ENCODE measurements around the gene BCAP29. TPM values are rescaled to one million over a fixed set of nuclear protein-coding genes. Genes with fewer than 3 reads are reported as not detected.

Gene BCAP29
- total and polyA plus RNA-seq, 9 of the 15 experiments (the other 6 are each of a cell fraction or from before 2014, with no cell fraction given): 63.4 to 137 (median 79.7) TPM

DNA sequence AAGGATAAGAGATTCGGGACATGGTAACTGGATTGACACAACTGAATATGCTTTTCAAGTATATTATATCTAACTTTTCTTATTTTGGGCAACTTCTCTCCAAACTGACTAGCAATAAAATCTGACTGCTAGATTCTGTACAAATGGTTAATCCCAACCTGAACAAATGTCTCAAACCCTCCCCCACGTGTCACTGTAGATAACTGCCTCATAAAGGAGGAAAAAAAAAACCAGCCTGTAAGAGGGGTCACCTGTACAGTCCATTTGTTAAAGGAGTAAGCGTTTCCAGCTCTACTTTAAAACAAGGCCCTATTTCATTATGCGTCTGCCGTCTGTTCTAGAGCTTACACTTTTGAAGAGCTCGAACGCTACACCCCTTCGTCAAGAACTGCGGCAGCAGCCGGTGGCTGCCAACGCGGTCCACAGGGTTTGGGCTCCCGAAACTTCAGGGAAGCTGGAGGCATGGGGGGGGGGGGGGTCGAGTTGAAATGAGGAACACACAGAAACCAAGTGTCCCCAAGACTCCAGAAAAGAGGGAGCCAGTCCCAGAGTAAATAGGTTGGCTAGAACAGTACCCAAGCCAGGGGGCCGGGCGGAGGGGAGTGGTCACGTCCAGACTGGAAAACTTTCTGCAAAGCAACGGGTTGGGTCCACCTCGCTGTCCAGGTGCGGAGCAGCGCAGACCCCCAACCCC lies 16.8 kb upstream of the BCAP29 start (continued):
- TF ChIP-seq, protein P1, sequence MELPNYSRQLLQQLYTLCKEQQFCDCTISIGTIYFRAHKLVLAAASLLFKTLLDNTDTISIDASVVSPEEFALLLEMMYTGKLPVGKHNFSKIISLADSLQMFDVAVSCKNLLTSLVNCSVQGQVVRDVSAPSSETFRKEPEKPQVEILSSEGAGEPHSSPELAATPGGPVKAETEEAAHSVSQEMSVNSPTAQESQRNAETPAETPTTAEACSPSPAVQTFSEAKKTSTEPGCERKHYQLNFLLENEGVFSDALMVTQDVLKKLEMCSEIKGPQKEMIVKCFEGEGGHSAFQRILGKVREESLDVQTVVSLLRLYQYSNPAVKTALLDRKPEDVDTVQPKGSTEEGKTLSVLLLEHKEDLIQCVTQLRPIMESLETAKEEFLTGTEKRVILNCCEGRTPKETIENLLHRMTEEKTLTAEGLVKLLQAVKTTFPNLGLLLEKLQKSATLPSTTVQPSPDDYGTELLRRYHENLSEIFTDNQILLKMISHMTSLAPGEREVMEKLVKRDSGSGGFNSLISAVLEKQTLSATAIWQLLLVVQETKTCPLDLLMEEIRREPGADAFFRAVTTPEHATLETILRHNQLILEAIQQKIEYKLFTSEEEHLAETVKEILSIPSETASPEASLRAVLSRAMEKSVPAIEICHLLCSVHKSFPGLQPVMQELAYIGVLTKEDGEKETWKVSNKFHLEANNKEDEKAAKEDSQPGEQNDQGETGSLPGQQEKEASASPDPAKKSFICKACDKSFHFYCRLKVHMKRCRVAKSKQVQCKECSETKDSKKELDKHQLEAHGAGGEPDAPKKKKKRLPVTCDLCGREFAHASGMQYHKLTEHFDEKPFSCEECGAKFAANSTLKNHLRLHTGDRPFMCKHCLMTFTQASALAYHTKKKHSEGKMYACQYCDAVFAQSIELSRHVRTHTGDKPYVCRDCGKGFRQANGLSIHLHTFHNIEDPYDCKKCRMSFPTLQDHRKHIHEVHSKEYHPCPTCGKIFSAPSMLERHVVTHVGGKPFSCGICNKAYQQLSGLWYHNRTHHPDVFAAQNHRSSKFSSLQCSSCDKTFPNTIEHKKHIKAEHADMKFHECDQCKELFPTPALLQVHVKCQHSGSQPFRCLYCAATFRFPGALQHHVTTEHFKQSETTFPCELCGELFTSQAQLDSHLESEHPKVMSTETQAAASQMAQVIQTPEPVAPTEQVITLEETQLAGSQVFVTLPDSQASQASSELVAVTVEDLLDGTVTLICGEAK (IDR thresholded peaks at IDR 0.05): peak; percentile 13; the same call in 1 of the 2 replicates
- TF ChIP-seq, protein P1 (CRISPR knock-in tag; IDR thresholded peaks at IDR 0.05): no peak
- TF ChIP-seq ZNF165 (CRISPR knock-in tag; IDR thresholded peaks at IDR 0.05; ENCODE audit: borderline replicate concordance): 0 out of 2 replicates have a peak, but pooled peaks have one; percentile 19
- TF ChIP-seq POLR2AphosphoS5 (IDR thresholded peaks at IDR 0.05; ENCODE audit: control insufficient read depth, insufficient read depth, low read depth, low read length): no peak
- 0 out of 2 replicates have a peak, but pooled peaks have one; percentile 62 for TF ChIP-seq GABPB1 (CRISPR knock-in tag; IDR thresholded peaks at IDR 0.05)
- peak; percentile 31; the same call in 1 of the 2 replicates for TF ChIP-seq MXI1 (IDR thresholded peaks at IDR 0.05; ENCODE audit: low read depth, low read length)
- TF ChIP-seq ZNF197 (CRISPR knock-in tag; IDR thresholded peaks at IDR 0.05; ENCODE audit: low read depth): peak; percentile 70; the same call in 1 of the 2 replicates
- TF ChIP-seq ZNF77 (CRISPR knock-in tag; IDR thresholded peaks at IDR 0.05): no peak
- TF ChIP-seq, protein P2, sequence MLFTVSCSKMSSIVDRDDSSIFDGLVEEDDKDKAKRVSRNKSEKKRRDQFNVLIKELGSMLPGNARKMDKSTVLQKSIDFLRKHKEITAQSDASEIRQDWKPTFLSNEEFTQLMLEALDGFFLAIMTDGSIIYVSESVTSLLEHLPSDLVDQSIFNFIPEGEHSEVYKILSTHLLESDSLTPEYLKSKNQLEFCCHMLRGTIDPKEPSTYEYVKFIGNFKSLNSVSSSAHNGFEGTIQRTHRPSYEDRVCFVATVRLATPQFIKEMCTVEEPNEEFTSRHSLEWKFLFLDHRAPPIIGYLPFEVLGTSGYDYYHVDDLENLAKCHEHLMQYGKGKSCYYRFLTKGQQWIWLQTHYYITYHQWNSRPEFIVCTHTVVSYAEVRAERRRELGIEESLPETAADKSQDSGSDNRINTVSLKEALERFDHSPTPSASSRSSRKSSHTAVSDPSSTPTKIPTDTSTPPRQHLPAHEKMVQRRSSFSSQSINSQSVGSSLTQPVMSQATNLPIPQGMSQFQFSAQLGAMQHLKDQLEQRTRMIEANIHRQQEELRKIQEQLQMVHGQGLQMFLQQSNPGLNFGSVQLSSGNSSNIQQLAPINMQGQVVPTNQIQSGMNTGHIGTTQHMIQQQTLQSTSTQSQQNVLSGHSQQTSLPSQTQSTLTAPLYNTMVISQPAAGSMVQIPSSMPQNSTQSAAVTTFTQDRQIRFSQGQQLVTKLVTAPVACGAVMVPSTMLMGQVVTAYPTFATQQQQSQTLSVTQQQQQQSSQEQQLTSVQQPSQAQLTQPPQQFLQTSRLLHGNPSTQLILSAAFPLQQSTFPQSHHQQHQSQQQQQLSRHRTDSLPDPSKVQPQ (CRISPR knock-in tag; IDR thresholded peaks at IDR 0.05; ENCODE audit: borderline replicate concordance): no peak
- TF ChIP-seq ZNF175 (CRISPR knock-in tag; IDR thresholded peaks at IDR 0.05; ENCODE audit: low read depth): peak; percentile 60; the same call in 1 of the 2 replicates
